HG02610 (cell line): ENCODE measurements around the gene ZBTB49.
"Not testable (repeated sequence)": the region's sequence is repeated elsewhere in the genome, so short reads cannot be mapped to it uniquely, and the experiment has no call there.

Source experiments
- ATAC-seq: cut with Tn5 transposase; IDR thresholded peaks from one replicate; pipeline ENCODE4 v1.9.1; 2021; ENCODE audit warnings: mild to moderate bottlenecking, moderate library complexity; ENCODE audit not compliant: unreplicated experiment

Gene ZBTB49

GRCh38 chr4:4323705-4324534 lies 33.9 kb downstream of the ZBTB49 start:
- no peak for ATAC-seq

DNA sequence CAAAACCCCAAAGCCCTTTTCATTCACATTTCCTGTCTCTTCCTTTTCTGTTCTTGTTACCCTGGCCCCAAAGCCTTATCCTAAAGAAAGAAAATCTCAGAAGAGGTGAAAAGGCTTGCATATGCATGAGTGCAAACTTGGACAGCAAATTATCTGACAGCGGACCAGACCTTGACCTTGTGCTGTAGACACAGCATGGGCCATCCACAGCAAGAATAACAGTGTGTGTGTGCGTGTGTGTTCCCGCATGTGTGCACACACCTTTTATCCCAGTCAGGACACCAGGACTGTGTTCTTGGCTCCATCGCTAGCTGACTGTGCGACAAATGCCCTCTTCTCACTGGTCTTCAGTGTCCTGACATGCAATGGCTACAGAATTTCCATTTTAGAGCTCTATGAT lies 35.3 kb downstream of the ZBTB49 start:
- no peak for ATAC-seq

DNA sequence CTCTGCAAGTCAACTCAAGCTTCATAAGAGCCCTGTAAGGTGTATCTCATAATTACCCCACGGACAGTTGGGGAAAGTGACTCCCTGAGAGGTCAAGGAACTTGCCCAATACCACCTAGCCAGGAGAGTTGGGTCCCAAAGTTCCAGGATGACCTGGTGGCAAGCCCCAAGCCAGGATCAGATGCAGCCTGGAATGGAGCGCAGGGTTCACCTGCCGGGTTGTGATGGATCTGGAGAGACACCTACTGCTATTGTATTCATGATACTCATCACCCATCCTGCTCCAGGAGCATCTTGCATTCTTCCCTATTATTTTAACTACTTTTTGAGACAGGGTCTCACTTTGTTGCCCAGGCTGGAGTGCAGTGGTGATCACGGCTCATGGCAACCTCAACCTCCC lies 36.1 kb downstream of the ZBTB49 start:
- ATAC-seq: no peak

GRCh38 chr4:4327652-4328121 lies 37.6 kb downstream of the ZBTB49 start:
- no peak for ATAC-seq

- ATAC-seq: no peak
Measured at GRCh38 chr4:4328206-4328605, 38.2 kb downstream of the ZBTB49 start.

- ATAC-seq: no peak
Measured at GRCh38 chr4:4328840-4329239, 38.8 kb downstream of the ZBTB49 start.

DNA sequence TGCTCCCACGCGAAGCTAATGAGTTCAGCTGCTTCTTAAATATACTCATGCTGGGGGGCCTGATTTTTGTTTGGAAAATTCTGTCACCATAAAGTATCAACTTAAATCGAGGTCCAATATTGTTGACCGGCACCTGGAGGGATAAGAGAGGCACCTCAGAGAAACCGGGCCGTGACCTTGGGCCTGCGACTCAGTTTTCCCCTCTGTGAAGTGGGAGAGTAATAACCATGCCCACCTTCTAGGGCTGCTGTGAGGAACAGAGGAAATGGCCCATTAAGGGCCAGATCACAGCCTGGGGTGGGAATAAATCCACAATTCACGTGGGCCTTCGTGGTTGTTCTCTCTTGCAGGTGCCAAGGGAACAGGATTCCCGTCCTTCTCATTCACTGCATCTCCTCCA lies 39.4 kb downstream of the ZBTB49 start:
- ATAC-seq: no peak

GRCh38 chr4:4330794-4331193 lies 40.7 kb downstream of the ZBTB49 start:
- no peak for ATAC-seq

DNA sequence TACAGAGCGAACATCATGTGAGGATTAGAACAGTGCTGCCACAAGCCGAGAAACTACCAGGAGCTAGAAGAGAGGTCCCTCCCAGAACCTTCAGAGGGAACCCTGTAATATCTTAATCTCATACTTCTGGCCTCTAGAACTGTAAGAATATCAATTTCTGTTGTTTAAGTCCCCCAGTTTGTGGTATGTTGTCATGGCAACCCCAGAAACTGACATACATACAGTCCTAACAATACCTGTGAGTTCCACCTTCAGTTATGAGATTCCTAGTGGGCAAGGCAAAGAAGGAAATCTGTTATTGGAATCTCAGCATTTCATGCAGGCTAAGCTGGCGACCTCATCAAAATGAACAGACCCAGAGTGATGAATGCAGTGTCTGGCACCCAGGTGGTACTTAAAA lies 42.5 kb downstream of the ZBTB49 start:
- ATAC-seq: no peak

DNA sequence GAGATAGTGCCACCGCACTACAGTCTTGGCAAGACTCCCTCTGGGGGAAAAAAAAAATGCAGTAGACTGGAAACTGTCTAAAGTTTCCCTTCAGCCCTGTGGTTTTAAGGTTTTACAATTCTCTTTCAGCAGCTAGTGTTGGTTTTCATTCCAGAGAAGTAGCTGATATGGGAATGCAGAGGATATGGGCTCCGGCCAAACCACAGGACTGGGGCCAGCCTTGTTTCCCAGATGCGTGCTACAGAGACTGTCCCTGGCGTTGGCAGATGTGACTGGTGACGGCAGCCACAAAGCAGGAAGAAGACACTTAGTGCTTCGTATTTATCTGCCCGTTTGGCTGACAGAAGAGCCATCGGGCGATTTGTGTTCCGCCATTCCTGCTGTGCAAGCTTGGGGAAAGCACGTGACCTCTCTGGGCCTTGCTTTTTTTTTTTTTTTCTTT lies 43.2 kb downstream of the ZBTB49 start:
- ATAC-seq: no peak

- peak; percentile 70 for ATAC-seq
Measured at GRCh38 chr4:4334798-4335520, 44.9 kb downstream of the ZBTB49 start.

DNA sequence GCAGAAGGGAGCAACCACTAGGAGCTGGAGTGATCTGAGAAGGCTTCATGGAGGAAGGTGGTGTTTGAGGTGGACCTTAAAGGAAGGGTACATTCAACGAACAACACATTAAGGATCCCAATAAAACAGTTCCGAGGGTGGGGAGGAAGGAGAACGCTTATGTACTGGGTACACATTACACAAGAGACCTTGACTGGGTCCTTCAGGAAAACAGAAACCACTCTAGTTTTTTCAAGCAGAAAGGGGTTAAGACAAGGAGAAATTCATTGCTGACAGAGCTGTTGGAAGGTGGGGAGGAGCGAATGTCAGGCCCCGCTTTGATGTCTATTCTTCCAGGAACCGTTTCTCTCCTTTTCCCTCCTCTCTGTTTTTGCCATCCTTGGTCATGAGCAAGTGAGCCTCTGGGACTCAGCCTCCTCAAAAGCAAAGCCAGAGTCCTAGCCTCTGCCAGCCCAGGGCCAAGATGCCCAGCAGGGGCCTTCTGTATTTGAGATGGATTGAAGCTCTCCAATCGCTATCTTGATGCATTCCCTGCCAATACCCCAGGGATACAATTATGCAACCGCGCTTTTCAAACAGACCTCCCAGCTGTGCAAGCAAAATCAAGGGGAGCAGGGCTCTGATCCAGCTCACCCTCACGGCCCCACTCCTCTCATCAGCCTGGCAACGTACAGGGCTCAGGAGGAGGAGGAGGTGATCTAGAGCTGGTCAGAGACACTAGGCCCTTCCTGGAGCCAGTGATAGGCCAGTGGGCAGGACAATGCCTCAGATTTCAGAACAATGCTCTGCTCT lies 48.4 kb downstream of the ZBTB49 start:
- no peak for ATAC-seq

GRCh38 chr4:4339504-4340085 lies 49.5 kb downstream of the ZBTB49 start:
- no peak for ATAC-seq

DNA sequence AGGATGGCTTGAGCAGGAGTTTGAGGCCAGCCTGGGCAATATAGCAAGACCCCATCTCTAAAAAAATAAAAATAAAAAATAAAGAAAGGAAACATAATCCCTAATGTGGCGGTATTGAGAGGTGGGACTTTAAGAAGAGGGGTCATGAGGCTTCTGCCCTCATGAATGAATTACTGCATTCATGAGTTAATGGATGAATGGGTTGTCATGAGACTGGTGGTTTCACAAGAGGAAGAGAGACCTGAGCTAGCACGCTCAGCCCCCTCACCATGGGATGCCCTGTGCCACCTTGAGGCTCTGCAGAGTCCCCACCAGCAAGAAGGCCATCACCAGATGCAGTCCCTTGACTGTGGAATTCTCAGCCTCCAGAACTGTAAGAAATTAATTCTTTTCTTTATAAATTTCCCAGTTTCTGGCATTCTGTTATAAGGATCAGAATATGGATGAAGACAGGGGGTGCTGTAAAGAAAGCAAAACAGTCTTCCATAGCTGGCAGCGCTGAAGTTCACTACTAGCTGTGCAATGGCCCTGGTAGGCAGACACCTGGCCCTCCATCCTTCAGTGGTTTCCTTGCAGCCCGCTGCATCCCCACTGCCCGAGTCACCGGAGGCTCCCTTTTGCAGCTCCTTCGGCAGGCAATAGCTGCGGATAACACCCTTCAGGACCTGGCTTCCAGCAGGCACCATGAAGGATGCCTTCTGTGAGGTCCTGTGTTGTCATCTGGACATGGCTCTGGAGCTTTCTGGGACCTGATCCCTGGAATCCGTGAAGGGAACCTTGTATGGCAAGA lies 52.0 kb downstream of the ZBTB49 start:
- no peak for ATAC-seq

DNA sequence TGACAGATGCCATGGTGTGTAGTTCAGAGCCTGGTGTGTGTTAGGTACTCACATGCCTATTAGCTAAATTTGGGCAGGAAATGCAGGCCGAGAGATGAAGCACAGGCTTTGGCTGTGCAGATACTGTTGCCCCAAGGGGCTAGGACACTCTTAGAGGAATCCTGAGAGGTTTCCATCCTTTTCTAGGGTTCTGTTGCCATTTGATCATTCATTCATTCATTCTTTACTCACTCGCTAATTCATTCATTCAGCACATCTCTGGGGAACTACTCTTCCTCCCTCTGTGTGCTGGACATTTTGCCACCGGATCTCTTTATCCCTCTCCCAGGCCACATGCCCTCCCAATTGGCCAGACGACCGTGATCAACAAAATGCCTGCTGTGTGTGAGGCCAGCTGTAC lies 53.0 kb downstream of the ZBTB49 start:
- no peak for ATAC-seq

DNA sequence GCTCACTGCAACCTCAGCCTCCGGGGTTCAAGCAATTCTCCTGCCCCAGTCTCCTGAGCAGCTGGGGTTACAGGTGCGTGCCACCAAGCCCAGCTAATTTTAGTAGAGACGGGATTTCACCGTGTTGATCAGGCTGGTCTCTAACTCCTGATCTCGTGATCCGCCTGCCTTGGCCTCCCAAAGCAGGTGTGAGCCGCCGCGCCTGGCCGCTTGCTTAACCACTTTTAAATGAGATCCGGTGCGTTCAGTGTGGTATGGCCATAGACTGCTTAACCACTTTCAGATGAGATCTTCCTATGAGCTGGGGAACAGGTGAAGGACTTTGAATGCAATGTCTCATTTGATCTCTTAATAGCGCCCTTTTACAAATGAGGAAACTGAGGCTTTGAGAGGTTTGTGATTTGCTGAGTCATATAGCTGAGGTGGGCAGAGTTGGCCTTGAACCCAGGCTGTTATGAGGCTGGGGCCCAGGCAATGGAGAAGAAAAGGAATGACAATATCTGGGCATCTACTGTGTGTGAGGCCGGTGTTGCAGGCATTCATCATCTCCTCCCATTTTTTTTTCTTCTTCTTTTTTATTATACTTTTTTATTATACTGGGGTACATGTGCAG lies 55.0 kb downstream of the ZBTB49 start:
- no peak for ATAC-seq

- no peak for ATAC-seq
Measured at GRCh38 chr4:4347585-4347984, 57.5 kb downstream of the ZBTB49 start.

DNA sequence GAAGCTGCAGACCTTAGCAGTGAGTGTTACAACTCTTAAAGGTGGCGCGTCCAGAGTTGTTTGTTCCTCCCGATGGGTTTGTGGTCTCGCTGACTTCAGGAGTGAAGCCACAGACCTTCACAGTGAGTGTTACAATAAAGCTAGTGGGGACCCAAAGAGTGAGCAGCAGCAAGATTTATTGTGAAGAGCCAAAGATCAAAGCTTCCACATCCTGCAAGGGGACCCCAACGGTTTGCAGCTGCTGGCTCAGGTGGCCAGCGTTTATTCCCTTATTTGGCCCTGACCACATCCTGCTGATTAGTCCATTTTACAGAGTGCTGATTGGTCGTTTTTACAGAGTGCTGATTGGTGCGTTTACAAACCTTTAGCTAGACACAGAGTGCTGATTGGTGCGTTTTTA lies 58.5 kb downstream of the ZBTB49 start:
- ATAC-seq: not testable (repeated sequence)

- no peak for ATAC-seq
Measured at GRCh38 chr4:4349867-4350266, 59.8 kb downstream of the ZBTB49 start.

GRCh38 chr4:4350909-4351308 lies 60.9 kb downstream of the ZBTB49 start:
- no peak for ATAC-seq
